Osteoblast (primary cell): ENCODE measurements around the gene LRRC3C. TPM values are rescaled to one million over a fixed set of nuclear protein-coding genes. Genes with fewer than 3 reads are reported as not detected.
"Not testable (repeated sequence)": the region's sequence is repeated elsewhere in the genome, so short reads cannot be mapped to it uniquely, and the experiment has no call there.

Source experiments
- DNase-seq: peaks from one replicate; pipeline ENCODE4 v3.0.0; 2011; ENCODE audit warnings: low spot score, mixed read lengths; ENCODE audit not compliant: insufficient read length; ENCODE audit errors: missing footprints
- H2AFZ ChIP-seq: 2 replicates; pipeline ENCODE4 v1.6.0; 2011; ENCODE audit warnings: mild to moderate bottlenecking, low read length
- H3K27ac ChIP-seq: 2 replicates; pipeline ENCODE4 v1.5.1; 2011; ENCODE audit warnings: mild to moderate bottlenecking, low read depth, low read length, moderate library complexity
- H3K27me3 ChIP-seq: 2 replicates; pipeline ENCODE4 v1.6.0; 2012; ENCODE audit warnings: mild to moderate bottlenecking, control low read depth, inconsistent platforms, low read length, moderate library complexity; ENCODE audit not compliant: insufficient read depth
- H3K36me3 ChIP-seq: 2 replicates; pipeline ENCODE4 v1.5.1; 2011; ENCODE audit warnings: mild to moderate bottlenecking, low read length, control low read depth, moderate library complexity; ENCODE audit not compliant: insufficient read depth
- H3K4me1 ChIP-seq: 2 replicates; pipeline ENCODE4 v1.5.1; 2011; ENCODE audit warnings: mild to moderate bottlenecking, low read length, control low read depth, moderate library complexity; ENCODE audit not compliant: insufficient read depth
- H3K4me2 ChIP-seq: 2 replicates; pipeline ENCODE4 v1.6.0; 2011; ENCODE audit warnings: mild to moderate bottlenecking, low read length; ENCODE audit not compliant: insufficient read depth
- H3K4me3 ChIP-seq: fragments of 200-600 bp; sonication (generic); 3 replicates; pipeline ENCODE4 v1.5.1; 2012; ENCODE audit warnings: mild to moderate bottlenecking, low read length, inconsistent platforms; ENCODE audit not compliant: insufficient read depth
- H3K79me2 ChIP-seq: 2 replicates; pipeline ENCODE4 v1.6.0; 2012; ENCODE audit warnings: mild to moderate bottlenecking, low read length, control low read depth, inconsistent platforms; ENCODE audit not compliant: insufficient read depth
- H3K9me3 ChIP-seq: 2 replicates; pipeline ENCODE4 v1.5.1; 2011; ENCODE audit warnings: low read depth, low read length, control low read depth
- H4K20me1 ChIP-seq: 2 replicates; pipeline ENCODE4 v1.6.0; 2012; ENCODE audit warnings: mild to moderate bottlenecking, low read length, control low read depth; ENCODE audit not compliant: insufficient read depth
- total RNA-seq: library from RNA; depleted of rRNA; stranded (reverse); fragments of >200 nt; gene quantifications from 2 replicates; pipeline ENCODE4 v1.2.3, GENCODE V29; 2012
- TF ChIP-seq, protein P1 (sequence below): IDR thresholded peaks from 2 replicates; pipeline ENCODE4 v1.5.1; 2011; ENCODE audit warnings: mild to moderate bottlenecking, low read depth, low read length, moderate library complexity; ENCODE audit errors: extremely low read depth

LRRC3C gene, protein sequence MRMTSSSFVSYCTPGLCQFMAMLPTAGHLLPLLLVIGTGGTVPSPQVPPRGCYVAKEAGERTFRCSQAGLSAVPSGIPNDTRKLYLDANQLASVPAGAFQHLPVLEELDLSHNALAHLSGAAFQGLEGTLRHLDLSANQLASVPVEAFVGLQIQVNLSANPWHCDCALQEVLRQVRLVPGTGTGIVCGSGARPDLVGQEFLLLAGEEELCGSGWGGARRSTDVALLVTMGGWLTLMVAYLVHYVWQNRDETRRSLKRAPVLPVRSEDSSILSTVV
- not detected in 2 replicates for total RNA-seq

GRCh38 chr17:39927101-39927928 is at the start of gene LRRC3C, which contains the start of gene ORMDL3:
Gene LRRC3C (plus strand): TSS chr17:39927732. CDS start chr17:39941524, 13,792 bp downstream.
Gene ORMDL3 (minus strand): TSS chr17:39927601. CDS start chr17:39924203, 3,398 bp downstream.
- peaks cover 46% of the 10 kb centered on the region for H3K79me2 ChIP-seq
- DNase-seq = peak; percentile 97
- H4K20me1 ChIP-seq = peaks cover 49% of the 10 kb centered on the region
- peak within 1 kb of the TSS; percentile 94 for H3K4me2 ChIP-seq
- peak within 1 kb of the TSS; percentile 92 for H2AFZ ChIP-seq
- H3K27ac ChIP-seq = peak within 1 kb of the TSS; percentile 97
- peak within 1 kb of the TSS; percentile 91 for H3K4me3 ChIP-seq
- no peaks in the 10 kb centered on the region for H3K9me3 ChIP-seq
- H3K27me3 ChIP-seq = no peaks in the 10 kb centered on the region
- H3K36me3 ChIP-seq = peaks cover 16% of the 10 kb centered on the region
- TF ChIP-seq, protein P1, sequence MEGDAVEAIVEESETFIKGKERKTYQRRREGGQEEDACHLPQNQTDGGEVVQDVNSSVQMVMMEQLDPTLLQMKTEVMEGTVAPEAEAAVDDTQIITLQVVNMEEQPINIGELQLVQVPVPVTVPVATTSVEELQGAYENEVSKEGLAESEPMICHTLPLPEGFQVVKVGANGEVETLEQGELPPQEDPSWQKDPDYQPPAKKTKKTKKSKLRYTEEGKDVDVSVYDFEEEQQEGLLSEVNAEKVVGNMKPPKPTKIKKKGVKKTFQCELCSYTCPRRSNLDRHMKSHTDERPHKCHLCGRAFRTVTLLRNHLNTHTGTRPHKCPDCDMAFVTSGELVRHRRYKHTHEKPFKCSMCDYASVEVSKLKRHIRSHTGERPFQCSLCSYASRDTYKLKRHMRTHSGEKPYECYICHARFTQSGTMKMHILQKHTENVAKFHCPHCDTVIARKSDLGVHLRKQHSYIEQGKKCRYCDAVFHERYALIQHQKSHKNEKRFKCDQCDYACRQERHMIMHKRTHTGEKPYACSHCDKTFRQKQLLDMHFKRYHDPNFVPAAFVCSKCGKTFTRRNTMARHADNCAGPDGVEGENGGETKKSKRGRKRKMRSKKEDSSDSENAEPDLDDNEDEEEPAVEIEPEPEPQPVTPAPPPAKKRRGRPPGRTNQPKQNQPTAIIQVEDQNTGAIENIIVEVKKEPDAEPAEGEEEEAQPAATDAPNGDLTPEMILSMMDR = no peak
- peaks cover 56% of the 10 kb centered on the region for H3K4me1 ChIP-seq

- peaks cover 29% of the 10 kb centered on the region for H3K27me3 ChIP-seq
- H3K79me2 ChIP-seq, H3K4me3 ChIP-seq: not testable (repeated sequence)
Observed at GRCh38 chr17:39886102-39886501, 41.4 kb upstream of the LRRC3C start.

GRCh38 chr17:39887078-39887477 is 40.5 kb upstream of the LRRC3C start:
- Histone ChIP-seq H3K9me3 (peaks cover 4% of the 10 kb centered on the region), H3K27ac (no peak overlapping the region), H3K79me2 (no peaks in the 10 kb centered on the region), H3K27me3 (peaks cover 25% of the 10 kb centered on the region), H3K4me3 (no peak overlapping the region), H4K20me1 (no peaks in the 10 kb centered on the region), H2AFZ (no peak overlapping the region), H3K4me1 (no peaks in the 10 kb centered on the region), H3K4me2 (no peak overlapping the region), H3K36me3 (no peaks in the 10 kb centered on the region)
- TF ChIP-seq, protein P1 = no peak
- no peak for DNase-seq

More at GRCh38 chr17:39886102-39886501, 41.4 kb upstream of the LRRC3C start:
- DNase-seq, H3K27ac ChIP-seq, H3K4me1 ChIP-seq, H3K4me2 ChIP-seq, H3K36me3 ChIP-seq, H2AFZ ChIP-seq, H4K20me1 ChIP-seq, H3K9me3 ChIP-seq: not testable (repeated sequence)

DNA sequence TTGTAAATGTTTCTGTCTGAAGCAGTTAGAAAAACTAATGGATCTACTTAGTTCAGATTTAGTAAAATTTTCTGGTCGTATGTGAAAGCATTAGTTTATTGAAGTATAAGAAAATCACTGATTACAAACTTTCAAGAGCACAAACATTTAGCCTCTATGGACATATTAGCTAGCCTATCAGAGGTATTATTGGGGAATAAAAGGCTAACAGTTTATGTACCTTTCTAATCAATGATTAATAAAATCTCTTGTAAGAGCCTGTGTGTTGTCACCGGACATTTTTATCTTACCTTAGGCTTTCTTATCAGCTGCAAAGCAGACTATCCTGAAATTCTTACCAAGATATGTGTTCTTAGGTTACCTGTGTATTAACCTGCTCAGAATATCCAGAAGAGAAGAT is 38.3 kb upstream of the LRRC3C start:
- peaks cover 25% of the 10 kb centered on the region for H3K27me3 ChIP-seq
- H4K20me1 ChIP-seq = no peaks in the 10 kb centered on the region
- no peak overlapping the region for H3K27ac ChIP-seq
- H3K4me3 ChIP-seq = no peak overlapping the region
- H2AFZ ChIP-seq = no peak overlapping the region
- peaks cover 4% of the 10 kb centered on the region for H3K9me3 ChIP-seq
- no peak for DNase-seq
- H3K4me2 ChIP-seq = no peak overlapping the region
- H3K4me1 ChIP-seq = no peaks in the 10 kb centered on the region
- H3K36me3 ChIP-seq = no peaks in the 10 kb centered on the region
- no peaks in the 10 kb centered on the region for H3K79me2 ChIP-seq
- TF ChIP-seq, protein P1 = no peak
